Neural progenitor cell (in vitro differentiated cells): ENCODE measurements around the gene KIF26B. TPM values are rescaled to one million over a fixed set of nuclear protein-coding genes. Genes with fewer than 3 reads are reported as not detected.
A peak's percentile ranks its signal among the peaks of the same experiment; 100 is the strongest.

ENCODE experiments used
- DNase-seq: peaks from one replicate; pipeline ENCODE4 v3.0.0-alpha.2; 2016; ENCODE audit warnings: low spot score
- H2AFZ ChIP-seq: fragments of 200-600 bp; sonication (generic); replicated peaks from 2 replicates; pipeline ENCODE4 v1.6.1; 2016; ENCODE audit warnings: antibody characterized with exemption
- H3F3A ChIP-seq: fragments of 200-600 bp; sonication (generic); 2 replicates; pipeline ENCODE4 v1.6.1; 2016; ENCODE audit warnings: antibody characterized with exemption, low read depth
- H3K27ac ChIP-seq: fragments of 200-600 bp; sonication (generic); 2 replicates; pipeline ENCODE4 v1.5.1; 2016; ENCODE audit warnings: mild to moderate bottlenecking
- H3K27me3 ChIP-seq: fragments of 200-600 bp; sonication (generic); 2 replicates; pipeline ENCODE4 v1.6.1; 2016; ENCODE audit warnings: mild to moderate bottlenecking, moderate library complexity
- H3K36me3 ChIP-seq: fragments of 200-600 bp; sonication (generic); 2 replicates; pipeline ENCODE4 v1.5.1; 2016
- H3K4me1 ChIP-seq: fragments of 200-600 bp; sonication (generic); 2 replicates; pipeline ENCODE4 v1.6.1; 2016; ENCODE audit warnings: mixed run types
- H3K4me2 ChIP-seq: fragments of 200-600 bp; sonication (generic); 2 replicates; pipeline ENCODE4 v1.6.1; 2016
- H3K4me3 ChIP-seq: fragments of 200-600 bp; sonication (generic); 2 replicates; pipeline ENCODE4 v1.5.1; 2016
- H3K79me2 ChIP-seq: fragments of 200-600 bp; sonication (generic); 2 replicates; pipeline ENCODE4 v1.6.1; 2016; ENCODE audit warnings: low read depth
- H3K9ac ChIP-seq: fragments of 200-600 bp; sonication (generic); 2 replicates; pipeline ENCODE4 v1.6.1; 2016
- H3K9me3 ChIP-seq: fragments of 200-600 bp; sonication (generic); 2 replicates; pipeline ENCODE4 v1.5.1; 2016; ENCODE audit warnings: low read depth
- H4K20me1 ChIP-seq: fragments of 200-600 bp; sonication (generic); 2 replicates; pipeline ENCODE4 v1.6.1; 2016; ENCODE audit warnings: low read depth
- H3K27ac Mint-ChIP-seq: 3 replicates; pipeline ENCODE4 v1.8.0; 2021; ENCODE audit warnings: mixed read lengths
- H3K27me3 Mint-ChIP-seq: 2 replicates; pipeline ENCODE4 v1.8.0; 2022; ENCODE audit warnings: low read depth, mild to moderate bottlenecking, inconsistent platforms, moderate library complexity, mixed read lengths; ENCODE audit not compliant: insufficient read depth
- H3K36me3 Mint-ChIP-seq: 3 replicates; pipeline ENCODE4 v1.8.0; 2021; ENCODE audit warnings: mixed read lengths
- H3K4me1 Mint-ChIP-seq: 3 replicates; pipeline ENCODE4 v1.8.0; 2021; ENCODE audit warnings: mixed read lengths
- H3K4me3 Mint-ChIP-seq: 3 replicates; pipeline ENCODE4 v1.8.0; 2021; ENCODE audit warnings: mild to moderate bottlenecking, moderate library complexity, mixed read lengths
- H3K9me3 Mint-ChIP-seq: 3 replicates; pipeline ENCODE4 v1.8.0; 2020; ENCODE audit warnings: mixed read lengths
- EZH2 ChIP-seq: fragments of 200-600 bp; sonication (generic); IDR thresholded peaks from 2 replicates; pipeline ENCODE4 v1.6.1; 2017; ENCODE audit warnings: antibody characterized with exemption, mild to moderate bottlenecking, moderate library complexity
- EZH2phosphoT487 ChIP-seq: fragments of 200-600 bp; sonication (generic); IDR thresholded peaks from 2 replicates; pipeline ENCODE4 v1.6.1; 2017; ENCODE audit warnings: antibody characterized with exemption
- total RNA-seq: library from RNA; depleted of rRNA; stranded (reverse); fragments of >200 nt; gene quantifications from 2 replicates; pipeline ENCODE4 v1.2.3, GENCODE V29; 2015; ENCODE audit warnings: low replicate concordance
- TF ChIP-seq, protein P1 (sequence below): fragments of 200-600 bp; sonication (generic); IDR thresholded peaks from 2 replicates; pipeline ENCODE4 v1.5.1; 2017; ENCODE audit warnings: antibody characterized with exemption, mild to moderate bottlenecking

KIF26B gene
- total RNA-seq, 1 donor from 2014 or later = 0.47 TPM

DNA sequence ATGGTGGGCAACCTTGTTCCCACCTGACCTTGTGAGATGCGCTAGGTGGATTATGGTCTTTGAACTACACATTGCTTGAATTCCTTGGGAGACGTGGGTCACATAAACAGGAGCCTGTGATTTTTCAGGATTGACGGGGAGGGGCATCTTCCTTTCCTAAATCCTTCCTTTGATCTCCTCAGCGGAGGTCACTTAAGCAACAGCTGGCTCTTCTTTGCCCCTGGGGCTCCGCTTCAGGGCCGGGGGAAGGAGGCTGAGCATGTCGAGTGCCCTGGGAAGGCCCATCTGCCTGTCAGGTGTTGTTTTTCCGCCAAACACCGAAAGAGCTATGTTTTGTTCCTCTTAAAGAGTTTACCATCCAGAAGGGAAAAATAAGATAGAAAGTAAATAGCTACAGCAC, 40.6 kb downstream of the KIF26B start:
- DNase-seq = peak; percentile 59
- H3K4me1 ChIP-seq = peaks cover 35% of the 10 kb centered on the region
- H2AFZ ChIP-seq = no peak overlapping the region
- Mint-ChIP-seq H3K36me3 (no peaks in the 10 kb centered on the region), H3K27ac (no peak overlapping the region), H3K27me3 (peaks cover 12% of the 10 kb centered on the region), H3K4me1 (peaks cover 49% of the 10 kb centered on the region), H3K9me3 (peaks cover 6% of the 10 kb centered on the region), H3K4me3 (no peak overlapping the region)
- H4K20me1 ChIP-seq = no peaks in the 10 kb centered on the region
- peaks cover 28% of the 10 kb centered on the region for H3F3A ChIP-seq
- peak overlapping the region; percentile 32 for H3K4me2 ChIP-seq
- H3K27ac ChIP-seq = no peak overlapping the region
- H3K9ac ChIP-seq = no peak overlapping the region
- H3K4me3 ChIP-seq = no peak overlapping the region
- no peaks in the 10 kb centered on the region for H3K9me3 ChIP-seq
- H3K27me3 ChIP-seq = no peaks in the 10 kb centered on the region
- no peak for TF ChIP-seq EZH2phosphoT487
- no peak for TF ChIP-seq EZH2
- TF ChIP-seq, protein P1, sequence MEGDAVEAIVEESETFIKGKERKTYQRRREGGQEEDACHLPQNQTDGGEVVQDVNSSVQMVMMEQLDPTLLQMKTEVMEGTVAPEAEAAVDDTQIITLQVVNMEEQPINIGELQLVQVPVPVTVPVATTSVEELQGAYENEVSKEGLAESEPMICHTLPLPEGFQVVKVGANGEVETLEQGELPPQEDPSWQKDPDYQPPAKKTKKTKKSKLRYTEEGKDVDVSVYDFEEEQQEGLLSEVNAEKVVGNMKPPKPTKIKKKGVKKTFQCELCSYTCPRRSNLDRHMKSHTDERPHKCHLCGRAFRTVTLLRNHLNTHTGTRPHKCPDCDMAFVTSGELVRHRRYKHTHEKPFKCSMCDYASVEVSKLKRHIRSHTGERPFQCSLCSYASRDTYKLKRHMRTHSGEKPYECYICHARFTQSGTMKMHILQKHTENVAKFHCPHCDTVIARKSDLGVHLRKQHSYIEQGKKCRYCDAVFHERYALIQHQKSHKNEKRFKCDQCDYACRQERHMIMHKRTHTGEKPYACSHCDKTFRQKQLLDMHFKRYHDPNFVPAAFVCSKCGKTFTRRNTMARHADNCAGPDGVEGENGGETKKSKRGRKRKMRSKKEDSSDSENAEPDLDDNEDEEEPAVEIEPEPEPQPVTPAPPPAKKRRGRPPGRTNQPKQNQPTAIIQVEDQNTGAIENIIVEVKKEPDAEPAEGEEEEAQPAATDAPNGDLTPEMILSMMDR = no peak
- H3K36me3 ChIP-seq = no peaks in the 10 kb centered on the region
- no peaks in the 10 kb centered on the region for H3K79me2 ChIP-seq

DNA sequence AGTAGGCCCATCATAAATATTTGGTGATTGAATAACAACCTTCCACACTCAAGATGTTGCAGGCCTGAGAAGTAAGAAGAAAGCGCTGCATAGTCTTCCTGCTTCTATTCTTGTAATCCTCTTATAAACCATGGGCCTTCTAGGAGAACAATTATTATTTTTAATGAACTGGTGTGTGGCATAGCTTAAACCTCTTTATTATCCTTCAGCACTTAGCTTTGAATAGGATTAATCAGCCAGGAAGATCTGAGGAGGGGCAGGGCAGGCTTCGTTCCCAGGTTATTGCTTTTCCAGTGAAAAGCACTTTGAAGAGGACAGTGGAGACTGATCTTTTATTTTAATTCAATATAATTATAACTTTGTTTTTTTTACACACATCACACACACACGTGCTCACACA, 42.3 kb downstream of the KIF26B start:
- peaks cover 66% of the 10 kb centered on the region for H3K4me1 Mint-ChIP-seq

DNA sequence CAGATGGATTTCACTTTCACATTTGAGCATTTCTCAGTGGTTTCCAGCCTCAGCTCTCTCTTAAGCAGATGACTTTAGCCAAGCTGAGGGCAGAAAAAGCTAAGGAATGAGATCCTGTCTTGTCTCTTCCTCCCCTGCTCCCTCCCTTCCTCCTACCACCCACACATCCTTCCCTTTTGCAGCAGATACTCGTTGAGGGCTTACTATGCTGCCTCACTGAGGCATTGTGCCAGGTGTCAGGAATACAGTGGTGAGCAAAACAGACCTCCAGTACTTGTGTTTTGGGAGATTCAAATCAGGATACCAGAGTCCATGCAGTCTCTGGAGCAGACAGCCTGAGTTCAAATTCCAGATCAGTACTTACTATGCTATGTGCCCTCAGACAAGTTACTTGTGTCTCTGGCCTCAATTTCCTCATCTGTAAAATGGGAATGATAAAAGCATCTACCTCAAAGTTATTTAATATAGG, 43.2 kb downstream of the KIF26B start:
- H3K9me3 Mint-ChIP-seq = peaks cover 6% of the 10 kb centered on the region
- no peak overlapping the region for H2AFZ ChIP-seq
- peaks cover 14% of the 10 kb centered on the region for H3K27me3 Mint-ChIP-seq
- no peak overlapping the region for H3K4me3 Mint-ChIP-seq
- H3K4me2 ChIP-seq = peak overlapping the region; percentile 57
- H3K4me1 ChIP-seq = peaks cover 52% of the 10 kb centered on the region
- no peak for DNase-seq
- no peaks in the 10 kb centered on the region for H3K9me3 ChIP-seq
- no peak for TF ChIP-seq EZH2
- TF ChIP-seq, protein P1 = no peak
- TF ChIP-seq EZH2phosphoT487 = no peak
- peaks cover 67% of the 10 kb centered on the region for H3K4me1 Mint-ChIP-seq
- H4K20me1 ChIP-seq = no peaks in the 10 kb centered on the region
- H3K27ac ChIP-seq = peak overlapping the region; percentile 62
- H3K79me2 ChIP-seq = no peaks in the 10 kb centered on the region
- H3F3A ChIP-seq = peaks cover 30% of the 10 kb centered on the region
- no peaks in the 10 kb centered on the region for H3K36me3 ChIP-seq
- H3K27me3 ChIP-seq = no peaks in the 10 kb centered on the region
- H3K4me3 ChIP-seq = no peak overlapping the region
- H3K9ac ChIP-seq = no peak overlapping the region
- no peak overlapping the region for H3K27ac Mint-ChIP-seq
- no peaks in the 10 kb centered on the region for H3K36me3 Mint-ChIP-seq

More for the DNA sequence above, 42.3 kb downstream of the KIF26B start:
- Mint-ChIP-seq H3K4me3 (no peak overlapping the region), H3K27ac (no peak overlapping the region), H3K36me3 (no peaks in the 10 kb centered on the region), H3K27me3 (peaks cover 14% of the 10 kb centered on the region), H3K9me3 (peaks cover 6% of the 10 kb centered on the region)
- no peak for DNase-seq
- H3K4me2 ChIP-seq = peak overlapping the region; percentile 57
- H3F3A ChIP-seq = peaks cover 30% of the 10 kb centered on the region
- no peaks in the 10 kb centered on the region for H3K9me3 ChIP-seq
- no peak overlapping the region for H3K27ac ChIP-seq
- no peaks in the 10 kb centered on the region for H3K79me2 ChIP-seq
- no peak overlapping the region for H2AFZ ChIP-seq
- H3K36me3 ChIP-seq = no peaks in the 10 kb centered on the region
- no peaks in the 10 kb centered on the region for H3K27me3 ChIP-seq
- TF ChIP-seq, protein P1 = no peak
- no peak for TF ChIP-seq EZH2
- TF ChIP-seq EZH2phosphoT487 = no peak
- peaks cover 52% of the 10 kb centered on the region for H3K4me1 ChIP-seq
- no peak overlapping the region for H3K4me3 ChIP-seq
- H3K9ac ChIP-seq = no peak overlapping the region
- no peaks in the 10 kb centered on the region for H4K20me1 ChIP-seq
